Uterus (tissue), 2 donors: ENCODE measurements around the gene FAM47A.

Experiments used
- POLR2A ChIP-seq, 2 donors: fragments of 450-650 bp; IDR thresholded peaks; one replicate each; pipeline ENCODE4 v1.6.1; 2016; ENCODE audit warnings: antibody characterized with exemption in 2 of 2, mild to moderate bottlenecking in 1 of 2, moderate library complexity in 1 of 2
- TF ChIP-seq, protein P1 (sequence below), 4 experiments: fragments of 200-600 bp in 2 of 4; fragments of 450-650 bp in 2 of 4; sonication (generic) in 2 of 4; IDR thresholded peaks; one replicate each; pipeline ENCODE4 v1.5.1; 2016 to 2019; ENCODE audit warnings: antibody characterized with exemption in 4 of 4, mild to moderate bottlenecking in 2 of 4, moderate library complexity in 1 of 4

DNA sequence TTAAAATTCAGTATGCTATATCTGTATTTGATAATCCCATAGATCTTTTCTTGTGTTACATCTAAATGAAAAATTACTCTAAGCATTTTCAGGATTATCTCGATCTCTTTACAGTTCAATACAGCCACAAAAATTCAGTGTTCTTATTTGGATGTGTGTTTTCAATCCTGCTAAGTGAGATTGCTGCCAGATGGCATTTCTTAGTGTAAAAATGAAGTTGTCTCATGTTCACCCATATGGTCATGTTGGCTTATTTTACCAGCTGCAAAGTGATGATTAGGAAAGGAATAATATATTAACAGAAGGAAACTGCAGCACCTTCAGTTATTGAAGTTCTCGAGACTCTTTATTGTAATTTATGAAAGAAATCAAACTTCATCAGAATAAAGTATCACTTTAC lies 12.1 kb upstream of the FAM47A start:
- TF ChIP-seq, protein P1, sequence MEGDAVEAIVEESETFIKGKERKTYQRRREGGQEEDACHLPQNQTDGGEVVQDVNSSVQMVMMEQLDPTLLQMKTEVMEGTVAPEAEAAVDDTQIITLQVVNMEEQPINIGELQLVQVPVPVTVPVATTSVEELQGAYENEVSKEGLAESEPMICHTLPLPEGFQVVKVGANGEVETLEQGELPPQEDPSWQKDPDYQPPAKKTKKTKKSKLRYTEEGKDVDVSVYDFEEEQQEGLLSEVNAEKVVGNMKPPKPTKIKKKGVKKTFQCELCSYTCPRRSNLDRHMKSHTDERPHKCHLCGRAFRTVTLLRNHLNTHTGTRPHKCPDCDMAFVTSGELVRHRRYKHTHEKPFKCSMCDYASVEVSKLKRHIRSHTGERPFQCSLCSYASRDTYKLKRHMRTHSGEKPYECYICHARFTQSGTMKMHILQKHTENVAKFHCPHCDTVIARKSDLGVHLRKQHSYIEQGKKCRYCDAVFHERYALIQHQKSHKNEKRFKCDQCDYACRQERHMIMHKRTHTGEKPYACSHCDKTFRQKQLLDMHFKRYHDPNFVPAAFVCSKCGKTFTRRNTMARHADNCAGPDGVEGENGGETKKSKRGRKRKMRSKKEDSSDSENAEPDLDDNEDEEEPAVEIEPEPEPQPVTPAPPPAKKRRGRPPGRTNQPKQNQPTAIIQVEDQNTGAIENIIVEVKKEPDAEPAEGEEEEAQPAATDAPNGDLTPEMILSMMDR (IDR thresholded peaks at IDR 0.05): no peak
- TF ChIP-seq POLR2A (IDR thresholded peaks at IDR 0.05): no peak
